Loucy (cell line): ENCODE measurements around the gene MYRIP.

Experiments
- CTCF ChIP-seq: fragments of 200-600 bp; sonication (generic); conservative IDR thresholded peaks from 2 replicates; pipeline ENCODE4 v1.5.1; 2014; ENCODE audit warnings: mild to moderate bottlenecking, antibody characterized with exemption, low read length
- EZH2phosphoT487 ChIP-seq: fragments of 200-600 bp; IDR thresholded peaks from 2 replicates; pipeline ENCODE4 v1.6.1; 2018; ENCODE audit warnings: antibody characterized with exemption, mild to moderate bottlenecking, moderate library complexity, borderline replicate concordance

GRCh38 chr3:39788128-39788883 is 21.1 kb upstream of the MYRIP start:
- no peak for TF ChIP-seq CTCF
- TF ChIP-seq EZH2phosphoT487: no peak
